HCT116 (cell line): Measurements from ENCODE around the gene ARHGAP42. TPM values are rescaled to one million over a fixed set of nuclear protein-coding genes. Genes with fewer than 3 reads are reported as not detected.

ENCODE experiments used
- ATAC-seq: fragments of 200-7000 bp; cut with Tn5 transposase; 2 replicates; pipeline ENCODE4 v1.9.1; 2020; ENCODE audit warnings: mild to moderate bottlenecking, moderate library complexity
- BruUV-seq: library from RNA; stranded (reverse); fragments of 400-500 nt; replicated peaks from 2 replicates; lab custom pipeline; 2021; lab: Mats Ljungman, UMichigan
- CTCF ChIA-PET: fragments of 300-600 bp; sonication (Branson Sonifier 250); formaldehyde crosslinking; loops from one replicate; lab custom pipeline; 2021; ENCODE audit warnings: antibody characterized with exemption; lab: Charles Lee
- POLR2A ChIA-PET: fragments of 300-600, 350-600 bp; sonication (Branson Sonifier 250); formaldehyde crosslinking; loops from one replicate; lab custom pipeline; 2021; ENCODE audit warnings: antibody characterized with exemption; lab: Charles Lee
- RAD21 ChIA-PET, 2 experiments: fragments of 300-600 bp; sonication (Branson Sonifier 250); formaldehyde crosslinking; loops; one replicate each; lab custom pipeline; 2023; ENCODE audit warnings: low total read pairs in 2 of 2; ENCODE audit not compliant: uncharacterized antibody in 2 of 2, unreplicated experiment in 2 of 2, low non-redundant PET in 1 of 2; lab: Charles Lee
- DNase-seq: peaks from one replicate; pipeline ENCODE4 v3.0.0-alpha.2; 2010; ENCODE audit warnings: low read depth, low spot score
- H2AFZ ChIP-seq: fragments of 200-600 bp; shearing (Covaris generic), sonication (generic); 2 replicates; pipeline ENCODE4 v1.6.1; 2017; ENCODE audit warnings: low read depth, mixed run types, mixed read lengths, antibody characterized with exemption, low read length; ENCODE audit not compliant: poor library complexity, severe bottlenecking
- H3K27ac ChIP-seq: 2 replicates; pipeline ENCODE4 v1.5.1; 2012; ENCODE audit warnings: low read depth, low read length
- H3K27me3 ChIP-seq: fragments of 200-600 bp; sonication (generic); 2 replicates; pipeline ENCODE4 v1.6.1; 2016; ENCODE audit warnings: mixed run types, low read length, mixed read lengths; ENCODE audit not compliant: insufficient read depth
- H3K36me3 ChIP-seq, 2 experiments: fragments of 200-500 bp in 1 of 2; fragments of 200-600 bp in 1 of 2; sonication (Bioruptor generic) in 1 of 2; sonication (generic) in 1 of 2; 2 replicates each; pipeline versions ENCODE4 v1.5.1 to v1.6.1; 2014 to 2016; ENCODE audit warnings: low read length in 2 of 2, inconsistent platforms in 1 of 2, mixed read lengths in 1 of 2, mixed run types in 1 of 2; ENCODE audit not compliant: insufficient read depth in 2 of 2, control insufficient read depth in 1 of 2
- H3K4me1 ChIP-seq, 2 experiments: fragments of 200-600 bp in 1 of 2; sonication (generic) in 1 of 2; 2 replicates each; pipeline versions ENCODE4 v1.5.1 to v1.6.1; 2012 to 2017; ENCODE audit warnings: low read length in 2 of 2, inconsistent platforms in 1 of 2, mild to moderate bottlenecking in 1 of 2, mixed read lengths in 1 of 2, mixed run types in 1 of 2, moderate library complexity in 1 of 2; ENCODE audit not compliant: insufficient read depth in 2 of 2, control insufficient read depth in 1 of 2
- H3K4me2 ChIP-seq: fragments of 200-600 bp; sonication (generic); 2 replicates; pipeline ENCODE4 v1.6.1; 2017; ENCODE audit warnings: mixed run types, low read length, mixed read lengths
- H3K4me3 ChIP-seq, 2 experiments: fragments of 200-600 bp in 1 of 2; sonication (generic) in 1 of 2; replicated peaks in 1 of 2; 2 replicates each; pipeline ENCODE4 v1.5.1; 2011 to 2016; ENCODE audit warnings: low read length in 2 of 2, control low read depth in 1 of 2, low read depth in 1 of 2, mild to moderate bottlenecking in 1 of 2, mixed read lengths in 1 of 2, mixed run types in 1 of 2
- H3K79me2 ChIP-seq: fragments of 200-600 bp; sonication (generic); 2 replicates; pipeline ENCODE4 v1.6.1; 2017; ENCODE audit warnings: mild to moderate bottlenecking, mixed run types, low read length, moderate library complexity, mixed read lengths; ENCODE audit not compliant: insufficient read depth
- H3K9ac ChIP-seq: fragments of 200-600 bp; sonication (generic); 2 replicates; pipeline ENCODE4 v1.6.1; 2016; ENCODE audit warnings: low read length, mixed read lengths
- H3K9me2 ChIP-seq: fragments of 200-600 bp; sonication (generic), shearing (Covaris generic); 2 replicates; pipeline ENCODE4 v1.6.1; 2017; ENCODE audit warnings: mixed run types, mild to moderate bottlenecking, moderate library complexity; ENCODE audit not compliant: insufficient read depth
- H3K9me3 ChIP-seq, 2 experiments: fragments of 200-500 bp in 1 of 2; fragments of 200-600 bp in 1 of 2; sonication (Bioruptor generic) in 1 of 2; sonication (generic) in 1 of 2; 2 replicates each; pipeline ENCODE4 v1.6.1; 2014 to 2017; ENCODE audit warnings: low read length in 2 of 2, mixed read lengths in 2 of 2, inconsistent platforms in 1 of 2, low read depth in 1 of 2, mild to moderate bottlenecking in 1 of 2, mixed run types in 1 of 2, moderate library complexity in 1 of 2; ENCODE audit not compliant: control insufficient read depth in 1 of 2, insufficient read depth in 1 of 2
- H4K20me1 ChIP-seq: fragments of 200-600 bp; sonication (generic), shearing (Covaris generic); 2 replicates; pipeline ENCODE4 v1.6.1; 2017; ENCODE audit warnings: mixed run types, mild to moderate bottlenecking, moderate library complexity; ENCODE audit not compliant: insufficient read depth
- CBX3 ChIP-seq: IDR thresholded peaks from 2 replicates; pipeline ENCODE4 v1.6.1; 2012; ENCODE audit warnings: low read depth
- CEBPB ChIP-seq: IDR thresholded peaks from 2 replicates; pipeline ENCODE4 v1.6.1; 2012; ENCODE audit warnings: low read depth
- EGR1 ChIP-seq: IDR thresholded peaks from 2 replicates; pipeline ENCODE4 v1.6.1; 2012; ENCODE audit warnings: low read depth
- EZH2phosphoT487 ChIP-seq: fragments of 200-600 bp; IDR thresholded peaks from 2 replicates; pipeline ENCODE4 v1.6.1; 2018; ENCODE audit warnings: antibody characterized with exemption, borderline replicate concordance
- POLR2AphosphoS5 ChIP-seq: IDR thresholded peaks from 2 replicates; pipeline ENCODE4 v1.6.1; 2011; ENCODE audit warnings: mild to moderate bottlenecking, low read depth, low read length, moderate library complexity
- SIN3A ChIP-seq: IDR thresholded peaks from 2 replicates; pipeline ENCODE4 v1.6.1; 2012; ENCODE audit warnings: low read depth
- SP1 ChIP-seq: IDR thresholded peaks from 2 replicates; pipeline ENCODE4 v1.6.1; 2012; ENCODE audit warnings: low read depth
- TCF7L2 ChIP-seq: IDR thresholded peaks from 2 replicates; pipeline ENCODE4 v1.7.0; 2011; ENCODE audit warnings: borderline replicate concordance, inconsistent platforms; ENCODE audit not compliant: insufficient read depth, insufficient read length; ENCODE audit errors: extremely low read depth
- intact Hi-C: fragments of 100-400 bp; cut with micrococcal nuclease; formaldehyde crosslinking; loops from 2 replicates; pipeline ENCODE4 v1.10.0; 2022
- total RNA-seq: library from RNA; stranded (reverse); gene quantifications from one replicate; pipeline ENCODE4 v1.2.1, GENCODE V29; 2021; ENCODE audit not compliant: unreplicated experiment
- TF ChIP-seq, protein P1 (sequence below): IDR thresholded peaks from 2 replicates; pipeline ENCODE4 v1.6.1; 2012; ENCODE audit warnings: low read depth

Gene ARHGAP42
- total RNA-seq, 1 experiment from 2014 or later: 12.3 TPM

DNA sequence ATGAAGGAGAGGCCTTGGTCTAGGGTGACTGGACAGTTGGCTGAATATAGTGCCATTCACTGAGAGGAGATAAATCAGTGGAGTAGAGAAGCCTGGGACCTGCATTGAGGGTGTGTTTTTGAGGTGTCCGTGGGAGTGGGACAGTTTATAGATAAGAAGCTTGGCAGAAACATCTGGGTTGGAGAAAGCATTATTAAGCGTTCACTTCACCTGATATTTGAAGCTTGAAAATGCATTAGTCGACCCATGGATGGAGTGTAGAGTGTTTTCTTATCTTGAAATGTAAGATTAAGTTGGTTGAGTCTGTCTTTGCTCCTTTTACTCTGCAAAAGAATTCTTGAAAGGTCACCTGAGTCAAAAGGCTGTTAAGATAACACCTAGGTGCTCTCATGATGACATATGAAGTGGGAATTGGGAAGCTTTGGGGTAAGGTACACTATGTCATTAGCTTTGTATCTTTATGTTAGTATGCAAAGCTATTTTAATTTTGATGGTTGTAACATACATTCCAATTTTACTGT lies 160.7 kb downstream of the ARHGAP42 start:
- ChIA-PET POLR2A (no interaction called here), CTCF (interaction anchor here (1.2 kb wide), 1 partner anchor 160 kb away, joined by 3 read pairs; no protein-coding TSS in a partner anchor), RAD21 (no interaction called here)
- H3K4me3 ChIP-seq: no peak overlapping the region
- H3K4me2 ChIP-seq: no peak overlapping the region
- TF ChIP-seq CBX3 (no peak), SIN3A (no peak), POLR2AphosphoS5 (no peak), SP1 (no peak), CEBPB (no peak), EZH2phosphoT487 (no peak), TCF7L2 (no peak), EGR1 (no peak)
- TF ChIP-seq, protein P1, sequence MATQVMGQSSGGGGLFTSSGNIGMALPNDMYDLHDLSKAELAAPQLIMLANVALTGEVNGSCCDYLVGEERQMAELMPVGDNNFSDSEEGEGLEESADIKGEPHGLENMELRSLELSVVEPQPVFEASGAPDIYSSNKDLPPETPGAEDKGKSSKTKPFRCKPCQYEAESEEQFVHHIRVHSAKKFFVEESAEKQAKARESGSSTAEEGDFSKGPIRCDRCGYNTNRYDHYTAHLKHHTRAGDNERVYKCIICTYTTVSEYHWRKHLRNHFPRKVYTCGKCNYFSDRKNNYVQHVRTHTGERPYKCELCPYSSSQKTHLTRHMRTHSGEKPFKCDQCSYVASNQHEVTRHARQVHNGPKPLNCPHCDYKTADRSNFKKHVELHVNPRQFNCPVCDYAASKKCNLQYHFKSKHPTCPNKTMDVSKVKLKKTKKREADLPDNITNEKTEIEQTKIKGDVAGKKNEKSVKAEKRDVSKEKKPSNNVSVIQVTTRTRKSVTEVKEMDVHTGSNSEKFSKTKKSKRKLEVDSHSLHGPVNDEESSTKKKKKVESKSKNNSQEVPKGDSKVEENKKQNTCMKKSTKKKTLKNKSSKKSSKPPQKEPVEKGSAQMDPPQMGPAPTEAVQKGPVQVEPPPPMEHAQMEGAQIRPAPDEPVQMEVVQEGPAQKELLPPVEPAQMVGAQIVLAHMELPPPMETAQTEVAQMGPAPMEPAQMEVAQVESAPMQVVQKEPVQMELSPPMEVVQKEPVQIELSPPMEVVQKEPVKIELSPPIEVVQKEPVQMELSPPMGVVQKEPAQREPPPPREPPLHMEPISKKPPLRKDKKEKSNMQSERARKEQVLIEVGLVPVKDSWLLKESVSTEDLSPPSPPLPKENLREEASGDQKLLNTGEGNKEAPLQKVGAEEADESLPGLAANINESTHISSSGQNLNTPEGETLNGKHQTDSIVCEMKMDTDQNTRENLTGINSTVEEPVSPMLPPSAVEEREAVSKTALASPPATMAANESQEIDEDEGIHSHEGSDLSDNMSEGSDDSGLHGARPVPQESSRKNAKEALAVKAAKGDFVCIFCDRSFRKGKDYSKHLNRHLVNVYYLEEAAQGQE: no peak
- no peak overlapping the region for H3K27ac ChIP-seq
- H3K4me1 ChIP-seq: peaks cover 0 to 26% of the 10 kb centered on the region in 2 experiments; a peak in 2 of 4 replicates
- H2AFZ ChIP-seq: no peak overlapping the region
- ATAC-seq: no peak
- no peaks in the 10 kb centered on the region for H3K79me2 ChIP-seq
- no peaks in the 10 kb centered on the region for H4K20me1 ChIP-seq
- no peak overlapping the region for H3K9ac ChIP-seq
- H3K36me3 ChIP-seq: no peaks in the 10 kb centered on the region
- intact Hi-C loops: no loop called here
- DNase-seq: no peak
- H3K27me3 ChIP-seq: no peaks in the 10 kb centered on the region
- H3K9me3 ChIP-seq: no peaks in the 10 kb centered on the region
- no peaks in the 10 kb centered on the region for H3K9me2 ChIP-seq
- no TSS peak for BruUV-seq
